A549 (cell line): ENCODE results near the gene DISC1. TPM values are rescaled to one million over a fixed set of nuclear protein-coding genes. Genes with fewer than 3 reads are reported as not detected.

ENCODE experiments used
- ATAC-seq, 2 experiments: fragments of 200-7000 bp in 1 of 2; fragments of >200 bp in 1 of 2; cut with Nextera tagmentation in 1 of 2; cut with Tn5 transposase in 1 of 2; 3 replicates each; pipeline versions ENCODE4 v1.8.0 to v1.9.1; 2018 to 2020; ENCODE audit warnings: mild to moderate bottlenecking in 1 of 2, moderate library complexity in 1 of 2
- CTCF ChIA-PET: fragments of 300-600 bp; sonication (Branson Sonifier 250); formaldehyde crosslinking; extraction: SDS; loops from one replicate; lab custom pipeline; 2021; ENCODE audit warnings: antibody characterized with exemption, inconsistent platforms; lab: Yijun Ruan, JAX
- POLR2A ChIA-PET: fragments of 350-600 bp; formaldehyde crosslinking; extraction: SDS; loops from one replicate; lab custom pipeline; 2021; ENCODE audit warnings: antibody characterized with exemption, inconsistent platforms; lab: Yijun Ruan, JAX
- DNase-seq, 2 experiments: peaks; one replicate each; pipeline versions ENCODE4 v3.0.0 to v3.0.0-alpha.2; 2011 to 2016; ENCODE audit warnings: low read depth in 1 of 2, low spot score in 1 of 2
- FAIRE-seq: peaks from 2 replicates; lab custom pipeline; 2011; peaks lifted over from hg19 to GRCh38; lab: Jason Lieb, UNC
- H3K27ac ChIP-seq, 2 experiments: fragments of >200 bp; sonication (Bioruptor Twin); formaldehyde crosslinking; 3 replicates each; pipeline ENCODE4 v1.5.1; 2016 to 2017
- H3K4me1 ChIP-seq: fragments of >200 bp; sonication (Bioruptor Twin); formaldehyde crosslinking; 3 replicates; pipeline ENCODE4 v1.6.1; 2016
- H3K4me2 ChIP-seq: fragments of >200 bp; sonication (Bioruptor Twin); formaldehyde crosslinking; 3 replicates; pipeline ENCODE4 v1.6.1; 2016
- H3K4me3 ChIP-seq: fragments of >200 bp; sonication (Bioruptor Twin); formaldehyde crosslinking; 3 replicates; pipeline ENCODE4 v1.5.1; 2016
- H3K9me3 ChIP-seq: fragments of >200 bp; sonication (Bioruptor Twin); formaldehyde crosslinking; 3 replicates; pipeline ENCODE4 v1.6.1; 2016
- BHLHE40 ChIP-seq: IDR thresholded peaks from 2 replicates; pipeline ENCODE4 v1.6.1; 2012; ENCODE audit warnings: low read depth, low read length, inconsistent platforms
- CEBPB ChIP-seq, 2 experiments: fragments of >200 bp in 1 of 2; sonication (Bioruptor Twin) in 1 of 2; formaldehyde crosslinking in 1 of 2; IDR thresholded peaks; 2 replicates each; pipeline ENCODE4 v1.6.1; 2012 to 2016
- CHD2 ChIP-seq: fragments of 150-350 bp; IDR thresholded peaks from 2 replicates; pipeline ENCODE4 v1.6.1; 2014; ENCODE audit warnings: low read length; ENCODE audit not compliant: partially characterized antibody
- EHMT2 ChIP-seq: fragments of 200-600 bp; sonication (generic); IDR thresholded peaks from 2 replicates; pipeline ENCODE4 v1.6.1; 2016; ENCODE audit warnings: antibody characterized with exemption, low read depth, mild to moderate bottlenecking, moderate library complexity
- GATA3 ChIP-seq: IDR thresholded peaks from 2 replicates; pipeline ENCODE4 v1.6.1; 2012; ENCODE audit warnings: borderline replicate concordance
- HEYL ChIP-seq: fragments of 250-450 bp; sonication (Bioruptor Pico); IDR thresholded peaks from 2 replicates; pipeline ENCODE4 v1.8.0; 2021; ENCODE audit warnings: mild to moderate bottlenecking, moderate library complexity
- JUN ChIP-seq, 2 experiments: fragments of >200 bp; sonication (Bioruptor Twin); formaldehyde crosslinking; IDR thresholded peaks; 2 replicates in 1 of 2; 3 replicates in 1 of 2; pipeline ENCODE4 v1.6.1; 2016 to 2017
- KDM1A ChIP-seq: fragments of 200-600 bp; sonication (generic); IDR thresholded peaks from 2 replicates; pipeline ENCODE4 v1.6.1; 2016; ENCODE audit warnings: low read depth, mild to moderate bottlenecking
- MYC ChIP-seq: IDR thresholded peaks from 2 replicates; pipeline ENCODE4 v1.6.1; 2012; ENCODE audit warnings: mild to moderate bottlenecking, inconsistent platforms, low read length, improper control_type of control experiment, borderline replicate concordance
- NFE2L2 ChIP-seq: fragments of 150-350 bp; conservative IDR thresholded peaks from 2 replicates; pipeline ENCODE4 v1.6.1; 2014; ENCODE audit warnings: low read length
- POLR2AphosphoS2 ChIP-seq: conservative IDR thresholded peaks from 2 replicates; pipeline ENCODE4 v1.6.1; 2012; ENCODE audit warnings: low read length, improper control_type of control experiment, inconsistent platforms
- RFX5 ChIP-seq: fragments of 450-650 bp; IDR thresholded peaks from 2 replicates; pipeline ENCODE4 v1.7.1; 2014; ENCODE audit warnings: antibody characterized with exemption, mild to moderate bottlenecking, moderate library complexity
- TFCP2L1 ChIP-seq: fragments of 250-450 bp; sonication (Bioruptor Pico); IDR thresholded peaks from 2 replicates; pipeline ENCODE4 v1.5.0; 2021; ENCODE audit warnings: mild to moderate bottlenecking
- ZC3H11A ChIP-seq: fragments of 450-650 bp; IDR thresholded peaks from 2 replicates; pipeline ENCODE4 v1.6.1; 2014; ENCODE audit warnings: antibody characterized with exemption, mild to moderate bottlenecking
- ZSCAN20 ChIP-seq: fragments of 250-450 bp; sonication (Bioruptor Pico); IDR thresholded peaks from 2 replicates; pipeline ENCODE4 v1.8.0; 2022; ENCODE audit warnings: mild to moderate bottlenecking, moderate library complexity
- WGBS: methylation state at CpG from one replicate; pipeline ENCODE4 v1.1.6; 2017; ENCODE audit errors: missing lambda C conversion rate; 5-methylcytosine and 5-hydroxymethylcytosine counted together
- polyA plus RNA-seq, 4 experiments: library from polyadenylated mRNA; depleted of rRNA in 3 of 4; stranded (reverse); fragments of >200 nt; fragmentation: RNase III in 1 of 4; extraction: RNeasy Plus Mini Kit Qiagen cat#74134 plus additional on column Dnase treatment in 1 of 4; gene quantifications; 2 replicates in 3 of 4; 3 replicates in 1 of 4; pipeline ENCODE4 v1.2.3, GENCODE V29; 2011 to 2017
- TF ChIP-seq, protein P1 (sequence below): fragments of 200-600 bp; sonication (generic); IDR thresholded peaks from 2 replicates; pipeline ENCODE4 v1.6.1; 2016; ENCODE audit warnings: antibody characterized with exemption, mild to moderate bottlenecking, moderate library complexity
- TF ChIP-seq, protein P2 (sequence below): fragments of 450-650 bp; IDR thresholded peaks from 2 replicates; pipeline ENCODE4 v1.6.1; 2014; ENCODE audit warnings: antibody characterized with exemption
- TF ChIP-seq, protein P3 (sequence below): IDR thresholded peaks from 2 replicates; pipeline ENCODE4 v1.6.1; 2012
- TF ChIP-seq, protein P4 (sequence below): IDR thresholded peaks from 2 replicates; pipeline ENCODE4 v1.6.1; 2012
- TF ChIP-seq, protein P5 (sequence below): fragments of >200 bp; sonication (Bioruptor Twin); formaldehyde crosslinking; IDR thresholded peaks from 3 replicates; pipeline ENCODE4 v1.6.1; 2016
- TF ChIP-seq, protein P6 (sequence below): fragments of 150-350 bp; IDR thresholded peaks from 2 replicates; pipeline ENCODE4 v1.6.1; 2014; ENCODE audit warnings: low read depth, mild to moderate bottlenecking, low read length
- TF ChIP-seq, protein P7 (sequence below): fragments of 250-450 bp; sonication (Bioruptor Pico); IDR thresholded peaks from 2 replicates; pipeline ENCODE4 v1.5.0; 2021; ENCODE audit warnings: mild to moderate bottlenecking, moderate library complexity, borderline replicate concordance
- TF ChIP-seq, protein P8 (sequence below): fragments of >200 bp; sonication (Bioruptor Twin); formaldehyde crosslinking; IDR thresholded peaks from 2 replicates; pipeline ENCODE4 v1.6.1; 2016

Gene DISC1
- polyA plus RNA-seq, 2 of the 4 experiments (the other 2 are of a cell fraction): 0.39 to 0.74 TPM

DNA sequence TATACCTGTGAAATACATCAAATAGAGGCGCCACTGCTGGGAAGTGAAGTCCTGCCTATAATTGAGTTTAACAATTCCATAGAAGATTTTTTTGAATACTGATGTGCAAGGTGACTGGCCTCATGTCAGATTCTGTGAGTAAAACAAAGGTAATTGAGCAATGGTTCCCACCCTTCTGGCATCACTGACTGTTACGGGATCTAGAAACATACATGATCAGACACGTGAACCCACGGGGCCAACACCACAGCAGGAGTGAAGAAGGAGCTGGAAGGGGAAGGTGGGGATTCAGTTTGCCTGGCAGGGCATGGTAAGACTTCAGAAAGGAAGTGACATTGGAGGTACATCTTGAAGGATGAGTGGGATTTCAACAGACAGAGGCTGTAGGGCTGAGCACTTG lies 270.2 kb downstream of the DISC1 start (continued):
- TF ChIP-seq NFE2L2 (no peak), KDM1A (no peak), ZC3H11A (no peak), TFCP2L1 (no peak), GATA3 (no peak), BHLHE40 (no peak)
- TF ChIP-seq, protein P1, sequence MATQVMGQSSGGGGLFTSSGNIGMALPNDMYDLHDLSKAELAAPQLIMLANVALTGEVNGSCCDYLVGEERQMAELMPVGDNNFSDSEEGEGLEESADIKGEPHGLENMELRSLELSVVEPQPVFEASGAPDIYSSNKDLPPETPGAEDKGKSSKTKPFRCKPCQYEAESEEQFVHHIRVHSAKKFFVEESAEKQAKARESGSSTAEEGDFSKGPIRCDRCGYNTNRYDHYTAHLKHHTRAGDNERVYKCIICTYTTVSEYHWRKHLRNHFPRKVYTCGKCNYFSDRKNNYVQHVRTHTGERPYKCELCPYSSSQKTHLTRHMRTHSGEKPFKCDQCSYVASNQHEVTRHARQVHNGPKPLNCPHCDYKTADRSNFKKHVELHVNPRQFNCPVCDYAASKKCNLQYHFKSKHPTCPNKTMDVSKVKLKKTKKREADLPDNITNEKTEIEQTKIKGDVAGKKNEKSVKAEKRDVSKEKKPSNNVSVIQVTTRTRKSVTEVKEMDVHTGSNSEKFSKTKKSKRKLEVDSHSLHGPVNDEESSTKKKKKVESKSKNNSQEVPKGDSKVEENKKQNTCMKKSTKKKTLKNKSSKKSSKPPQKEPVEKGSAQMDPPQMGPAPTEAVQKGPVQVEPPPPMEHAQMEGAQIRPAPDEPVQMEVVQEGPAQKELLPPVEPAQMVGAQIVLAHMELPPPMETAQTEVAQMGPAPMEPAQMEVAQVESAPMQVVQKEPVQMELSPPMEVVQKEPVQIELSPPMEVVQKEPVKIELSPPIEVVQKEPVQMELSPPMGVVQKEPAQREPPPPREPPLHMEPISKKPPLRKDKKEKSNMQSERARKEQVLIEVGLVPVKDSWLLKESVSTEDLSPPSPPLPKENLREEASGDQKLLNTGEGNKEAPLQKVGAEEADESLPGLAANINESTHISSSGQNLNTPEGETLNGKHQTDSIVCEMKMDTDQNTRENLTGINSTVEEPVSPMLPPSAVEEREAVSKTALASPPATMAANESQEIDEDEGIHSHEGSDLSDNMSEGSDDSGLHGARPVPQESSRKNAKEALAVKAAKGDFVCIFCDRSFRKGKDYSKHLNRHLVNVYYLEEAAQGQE: no peak
- TF ChIP-seq, protein P2, sequence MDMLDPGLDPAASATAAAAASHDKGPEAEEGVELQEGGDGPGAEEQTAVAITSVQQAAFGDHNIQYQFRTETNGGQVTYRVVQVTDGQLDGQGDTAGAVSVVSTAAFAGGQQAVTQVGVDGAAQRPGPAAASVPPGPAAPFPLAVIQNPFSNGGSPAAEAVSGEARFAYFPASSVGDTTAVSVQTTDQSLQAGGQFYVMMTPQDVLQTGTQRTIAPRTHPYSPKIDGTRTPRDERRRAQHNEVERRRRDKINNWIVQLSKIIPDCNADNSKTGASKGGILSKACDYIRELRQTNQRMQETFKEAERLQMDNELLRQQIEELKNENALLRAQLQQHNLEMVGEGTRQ: no peak
- TF ChIP-seq, protein P3, sequence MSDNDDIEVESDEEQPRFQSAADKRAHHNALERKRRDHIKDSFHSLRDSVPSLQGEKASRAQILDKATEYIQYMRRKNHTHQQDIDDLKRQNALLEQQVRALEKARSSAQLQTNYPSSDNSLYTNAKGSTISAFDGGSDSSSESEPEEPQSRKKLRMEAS: no peak

DNA sequence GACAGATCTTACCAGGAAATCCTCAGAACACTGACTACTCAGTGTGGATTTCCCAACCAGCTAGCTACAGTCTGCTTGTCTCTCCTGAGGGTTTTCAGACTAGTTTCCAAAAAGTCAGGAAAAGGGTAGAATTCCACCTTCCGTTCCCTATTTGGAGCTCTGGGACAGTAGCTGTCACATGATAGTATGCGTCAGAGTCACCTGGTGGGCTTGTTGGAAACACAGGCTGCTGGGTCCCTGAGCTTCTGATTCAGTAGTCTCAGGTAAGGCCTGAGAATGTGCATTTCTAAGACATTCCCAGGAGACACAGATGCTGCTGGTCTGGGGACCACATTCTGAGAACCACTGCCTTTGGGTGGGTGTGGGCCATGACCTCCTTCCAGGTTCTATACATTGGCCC lies 272.5 kb downstream of the DISC1 start:
- Histone ChIP-seq H3K4me3 (no peak overlapping the region), H3K4me2 (no peak overlapping the region), H3K27ac (no peak overlapping the region), H3K9me3 (0 out of 3 replicates have a peak, but pooled peaks cover under 1% of the 10 kb centered on the region)
- ChIA-PET POLR2A (no interaction called here), CTCF (interaction anchor here (0.9 kb wide), 1 partner anchor 32 kb away, joined by 4 read pairs; no protein-coding TSS in a partner anchor)
- FAIRE-seq (no peak), DNase-seq (no peak)
- 96% methylated on average over 2 of the region's 2 CpGs for WGBS
- no peak for TF ChIP-seq JUN (IDR thresholded peaks at IDR 0.05)
- TF ChIP-seq POLR2AphosphoS2: no peak
- TF ChIP-seq, all 56 proteins: peak for 0
- ATAC-seq: no peak
- no peaks in the 10 kb centered on the region for H3K4me1 ChIP-seq

DNA sequence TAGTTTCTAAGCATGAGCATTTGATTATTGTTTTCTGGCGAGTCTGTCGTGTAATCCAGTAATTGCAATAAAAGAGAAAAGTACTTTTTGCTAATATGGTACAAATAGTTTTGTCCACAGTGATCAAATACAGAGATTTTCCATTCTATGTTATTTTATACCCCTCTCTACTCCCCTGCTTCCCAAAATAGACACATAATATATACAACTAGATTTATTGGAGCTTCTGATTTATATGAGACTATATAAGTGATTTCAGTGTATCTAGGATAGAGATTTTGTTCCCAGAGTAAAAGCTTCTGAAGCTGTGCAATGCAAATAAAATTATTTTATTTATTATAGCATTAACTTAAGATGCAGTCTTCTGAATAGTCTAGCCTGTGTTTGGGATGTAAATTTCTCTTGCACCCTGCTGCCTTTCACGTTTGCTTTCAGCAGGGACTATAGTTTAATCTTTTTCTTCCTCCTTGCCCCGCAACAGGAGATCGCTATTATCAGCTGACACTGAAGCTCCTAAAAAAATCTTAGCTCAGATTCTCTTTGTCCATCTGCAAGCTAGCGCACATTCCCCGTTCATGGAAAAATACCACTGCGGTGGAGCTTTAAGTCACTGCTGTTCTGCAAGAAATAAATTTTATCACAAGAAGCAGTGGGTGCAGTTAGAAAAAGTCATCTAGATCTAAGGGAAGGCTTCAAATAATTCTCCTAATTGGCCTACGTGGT lies 273.3 kb downstream of the DISC1 start:
- no peak overlapping the region for H3K4me3 ChIP-seq
- DNase-seq (no peak), ATAC-seq (no peak), FAIRE-seq (no peak)
- no peaks in the 10 kb centered on the region for H3K4me1 ChIP-seq
- H3K4me2 ChIP-seq: no peak overlapping the region
- POLR2A ChIA-PET: no interaction called here
- 69% methylated on average over 9 of the region's 9 CpGs for WGBS
- CTCF ChIA-PET: interaction anchor here (0.9 kb wide), 1 partner anchor 32 kb away, joined by 4 read pairs; no protein-coding TSS in a partner anchor
- H3K27ac ChIP-seq: no peak overlapping the region
- H3K9me3 ChIP-seq: peaks cover 6% of the 10 kb centered on the region; the same call in 1 of the 3 replicates
- TF ChIP-seq, protein P4, sequence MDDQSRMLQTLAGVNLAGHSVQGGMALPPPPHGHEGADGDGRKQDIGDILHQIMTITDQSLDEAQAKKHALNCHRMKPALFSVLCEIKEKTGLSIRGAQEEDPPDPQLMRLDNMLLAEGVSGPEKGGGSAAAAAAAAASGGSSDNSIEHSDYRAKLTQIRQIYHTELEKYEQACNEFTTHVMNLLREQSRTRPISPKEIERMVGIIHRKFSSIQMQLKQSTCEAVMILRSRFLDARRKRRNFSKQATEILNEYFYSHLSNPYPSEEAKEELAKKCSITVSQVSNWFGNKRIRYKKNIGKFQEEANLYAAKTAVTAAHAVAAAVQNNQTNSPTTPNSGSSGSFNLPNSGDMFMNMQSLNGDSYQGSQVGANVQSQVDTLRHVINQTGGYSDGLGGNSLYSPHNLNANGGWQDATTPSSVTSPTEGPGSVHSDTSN: no peak
- TF ChIP-seq, protein P5, sequence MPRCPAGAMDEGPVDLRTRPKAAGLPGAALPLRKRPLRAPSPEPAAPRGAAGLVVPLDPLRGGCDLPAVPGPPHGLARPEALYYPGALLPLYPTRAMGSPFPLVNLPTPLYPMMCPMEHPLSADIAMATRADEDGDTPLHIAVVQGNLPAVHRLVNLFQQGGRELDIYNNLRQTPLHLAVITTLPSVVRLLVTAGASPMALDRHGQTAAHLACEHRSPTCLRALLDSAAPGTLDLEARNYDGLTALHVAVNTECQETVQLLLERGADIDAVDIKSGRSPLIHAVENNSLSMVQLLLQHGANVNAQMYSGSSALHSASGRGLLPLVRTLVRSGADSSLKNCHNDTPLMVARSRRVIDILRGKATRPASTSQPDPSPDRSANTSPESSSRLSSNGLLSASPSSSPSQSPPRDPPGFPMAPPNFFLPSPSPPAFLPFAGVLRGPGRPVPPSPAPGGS: no peak
- TF ChIP-seq RFX5: no peak
- TF ChIP-seq, protein P6, sequence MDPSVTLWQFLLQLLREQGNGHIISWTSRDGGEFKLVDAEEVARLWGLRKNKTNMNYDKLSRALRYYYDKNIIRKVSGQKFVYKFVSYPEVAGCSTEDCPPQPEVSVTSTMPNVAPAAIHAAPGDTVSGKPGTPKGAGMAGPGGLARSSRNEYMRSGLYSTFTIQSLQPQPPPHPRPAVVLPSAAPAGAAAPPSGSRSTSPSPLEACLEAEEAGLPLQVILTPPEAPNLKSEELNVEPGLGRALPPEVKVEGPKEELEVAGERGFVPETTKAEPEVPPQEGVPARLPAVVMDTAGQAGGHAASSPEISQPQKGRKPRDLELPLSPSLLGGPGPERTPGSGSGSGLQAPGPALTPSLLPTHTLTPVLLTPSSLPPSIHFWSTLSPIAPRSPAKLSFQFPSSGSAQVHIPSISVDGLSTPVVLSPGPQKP: no peak
- no peak for TF ChIP-seq MYC
- no peak for TF ChIP-seq EHMT2
- TF ChIP-seq ZSCAN20: no peak
- TF ChIP-seq, protein P7, sequence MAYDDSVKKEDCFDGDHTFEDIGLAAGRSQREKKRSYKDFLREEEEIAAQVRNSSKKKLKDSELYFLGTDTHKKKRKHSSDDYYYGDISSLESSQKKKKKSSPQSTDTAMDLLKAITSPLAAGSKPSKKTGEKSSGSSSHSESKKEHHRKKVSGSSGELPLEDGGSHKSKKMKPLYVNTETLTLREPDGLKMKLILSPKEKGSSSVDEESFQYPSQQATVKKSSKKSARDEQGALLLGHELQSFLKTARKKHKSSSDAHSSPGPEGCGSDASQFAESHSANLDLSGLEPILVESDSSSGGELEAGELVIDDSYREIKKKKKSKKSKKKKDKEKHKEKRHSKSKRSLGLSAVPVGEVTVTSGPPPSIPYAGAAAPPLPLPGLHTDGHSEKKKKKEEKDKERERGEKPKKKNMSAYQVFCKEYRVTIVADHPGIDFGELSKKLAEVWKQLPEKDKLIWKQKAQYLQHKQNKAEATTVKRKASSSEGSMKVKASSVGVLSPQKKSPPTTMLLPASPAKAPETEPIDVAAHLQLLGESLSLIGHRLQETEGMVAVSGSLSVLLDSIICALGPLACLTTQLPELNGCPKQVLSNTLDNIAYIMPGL: no peak
- TF ChIP-seq, protein P3: no peak
- TF ChIP-seq CEBPB (IDR thresholded peaks at IDR 0.05): no peak
- TF ChIP-seq HEYL (CRISPR knock-in tag): no peak
- no peak for TF ChIP-seq TFCP2L1
- TF ChIP-seq, protein P8, sequence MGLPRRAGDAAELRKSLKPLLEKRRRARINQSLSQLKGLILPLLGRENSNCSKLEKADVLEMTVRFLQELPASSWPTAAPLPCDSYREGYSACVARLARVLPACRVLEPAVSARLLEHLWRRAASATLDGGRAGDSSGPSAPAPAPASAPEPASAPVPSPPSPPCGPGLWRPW: no peak
- no peak for TF ChIP-seq CHD2
